A673 (cell line): Measurements from ENCODE around the gene TRNAU1AP. TPM values are rescaled to one million over a fixed set of nuclear protein-coding genes. Genes with fewer than 3 reads are reported as not detected.

Source experiments
- BruUV-seq: library from RNA; stranded (reverse); fragments of 400-500 nt; replicated peaks from 2 replicates; lab custom pipeline; 2021; lab: Mats Ljungman, UMichigan
- CTCF ChIA-PET: fragments of 300-600 bp; sonication (Branson Sonifier 250); formaldehyde crosslinking; loops from one replicate; lab custom pipeline; 2022; ENCODE audit warnings: antibody characterized with exemption; lab: Charles Lee
- POLR2A ChIA-PET: fragments of 300-600 bp; sonication (Branson Sonifier 250); formaldehyde crosslinking; loops from one replicate; lab custom pipeline; 2022; ENCODE audit warnings: antibody characterized with exemption; ENCODE audit not compliant: low non-redundant PET; lab: Charles Lee
- DNase-seq: peaks from one replicate; pipeline ENCODE4 v3.0.0-alpha.2; 2015; ENCODE audit warnings: low spot score
- H3K27ac ChIP-seq: fragments of 200-600 bp; sonication (generic); 2 replicates; pipeline ENCODE4 v1.5.1; 2016; ENCODE audit warnings: mixed run types, low read depth, mild to moderate bottlenecking, mixed read lengths, antibody characterized with exemption, low read length; ENCODE audit not compliant: poor library complexity, severe bottlenecking
- H3K27me3 ChIP-seq: fragments of 200-600 bp; sonication (generic); replicated peaks from 2 replicates; pipeline ENCODE4 v1.6.1; 2017; ENCODE audit warnings: mixed run types, low read depth, mild to moderate bottlenecking, mixed read lengths, antibody characterized with exemption, low read length; ENCODE audit not compliant: insufficient read depth, poor library complexity
- H3K36me3 ChIP-seq: fragments of 200-600 bp; sonication (generic); 2 replicates; pipeline ENCODE4 v1.6.1; 2016; ENCODE audit warnings: mixed run types, mild to moderate bottlenecking, mixed read lengths, antibody characterized with exemption, low read length; ENCODE audit not compliant: insufficient read depth, poor library complexity, severe bottlenecking
- H3K4me1 ChIP-seq: fragments of 200-600 bp; sonication (generic); 2 replicates; pipeline ENCODE4 v1.6.1; 2017; ENCODE audit warnings: mixed run types, mild to moderate bottlenecking, mixed read lengths, antibody characterized with exemption, low read length; ENCODE audit not compliant: insufficient read depth, poor library complexity, severe bottlenecking
- H3K4me3 ChIP-seq: fragments of 200-600 bp; sonication (generic); 2 replicates; pipeline ENCODE4 v1.5.1; 2016; ENCODE audit warnings: low read depth, mixed run types, mild to moderate bottlenecking, mixed read lengths, low read length; ENCODE audit not compliant: poor library complexity, severe bottlenecking
- H3K9me3 ChIP-seq: fragments of 200-600 bp; sonication (generic); 2 replicates; pipeline ENCODE4 v1.6.1; 2016; ENCODE audit warnings: mixed run types, low read depth, mild to moderate bottlenecking, mixed read lengths, antibody characterized with exemption, low read length; ENCODE audit not compliant: poor library complexity, severe bottlenecking
- EZH2 ChIP-seq: fragments of 200-600 bp; sonication (generic); IDR thresholded peaks from 2 replicates; pipeline ENCODE4 v1.6.1; 2017; ENCODE audit warnings: borderline replicate concordance, low read depth, mild to moderate bottlenecking, mixed read lengths, antibody characterized with exemption, low read length; ENCODE audit not compliant: poor library complexity, severe bottlenecking
- intact Hi-C: fragments of 100-400 bp; cut with micrococcal nuclease; formaldehyde crosslinking; loops from one replicate; pipeline ENCODE4 v1.10.0; 2022; ENCODE audit not compliant: unreplicated experiment
- total RNA-seq: library from RNA; stranded (reverse); gene quantifications from 2 replicates; pipeline ENCODE4 v1.2.3, GENCODE V29; 2021
- TF ChIP-seq, protein P1 (sequence below): fragments of 300-800, 200-600 bp; sonication (generic); conservative IDR thresholded peaks from 2 replicates; pipeline ENCODE4 v1.5.1; 2017; ENCODE audit warnings: low read depth, mild to moderate bottlenecking, antibody characterized with exemption, low read length, moderate library complexity, mixed read lengths

TRNAU1AP gene
- total RNA-seq, 1 experiment from 2014 or later: 33.8 TPM

DNA sequence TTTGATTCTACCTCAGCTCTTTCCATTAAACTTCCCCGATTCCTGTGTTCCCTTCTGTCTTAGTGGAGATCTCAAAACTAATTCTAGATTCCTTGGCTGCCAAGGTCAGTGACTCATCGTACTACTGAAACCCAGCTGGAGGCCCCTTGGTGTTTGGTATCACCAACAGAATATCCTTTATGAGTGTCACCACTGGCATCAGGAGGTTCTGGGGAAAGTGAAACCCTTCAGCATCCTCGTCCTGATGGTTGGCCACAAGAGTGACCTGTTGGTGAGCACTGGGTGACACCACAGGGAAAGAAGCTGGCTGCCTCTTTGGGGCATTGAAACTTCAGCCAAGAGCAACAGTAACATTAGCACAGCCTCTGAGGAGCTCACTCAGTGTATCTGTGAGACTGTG lies 48.8 kb downstream of the TRNAU1AP start:
- ChIA-PET CTCF (no interaction called here), POLR2A (no interaction called here)
- Histone ChIP-seq H3K9me3 (no peaks in the 10 kb centered on the region), H3K4me1 (peaks cover 6% of the 10 kb centered on the region), H3K27ac (no peak overlapping the region), H3K36me3 (no peaks in the 10 kb centered on the region), H3K27me3 (no peaks in the 10 kb centered on the region), H3K4me3 (no peak overlapping the region)
- intact Hi-C loops: loop anchor here (2.0 to 5.0 kb wide), 3 partner anchors 189 to 353 kb away; no protein-coding TSS in a partner anchor
- BruUV-seq: no TSS peak
- TF ChIP-seq, protein P1, sequence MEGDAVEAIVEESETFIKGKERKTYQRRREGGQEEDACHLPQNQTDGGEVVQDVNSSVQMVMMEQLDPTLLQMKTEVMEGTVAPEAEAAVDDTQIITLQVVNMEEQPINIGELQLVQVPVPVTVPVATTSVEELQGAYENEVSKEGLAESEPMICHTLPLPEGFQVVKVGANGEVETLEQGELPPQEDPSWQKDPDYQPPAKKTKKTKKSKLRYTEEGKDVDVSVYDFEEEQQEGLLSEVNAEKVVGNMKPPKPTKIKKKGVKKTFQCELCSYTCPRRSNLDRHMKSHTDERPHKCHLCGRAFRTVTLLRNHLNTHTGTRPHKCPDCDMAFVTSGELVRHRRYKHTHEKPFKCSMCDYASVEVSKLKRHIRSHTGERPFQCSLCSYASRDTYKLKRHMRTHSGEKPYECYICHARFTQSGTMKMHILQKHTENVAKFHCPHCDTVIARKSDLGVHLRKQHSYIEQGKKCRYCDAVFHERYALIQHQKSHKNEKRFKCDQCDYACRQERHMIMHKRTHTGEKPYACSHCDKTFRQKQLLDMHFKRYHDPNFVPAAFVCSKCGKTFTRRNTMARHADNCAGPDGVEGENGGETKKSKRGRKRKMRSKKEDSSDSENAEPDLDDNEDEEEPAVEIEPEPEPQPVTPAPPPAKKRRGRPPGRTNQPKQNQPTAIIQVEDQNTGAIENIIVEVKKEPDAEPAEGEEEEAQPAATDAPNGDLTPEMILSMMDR: no peak
- DNase-seq: peak; percentile 71

DNA sequence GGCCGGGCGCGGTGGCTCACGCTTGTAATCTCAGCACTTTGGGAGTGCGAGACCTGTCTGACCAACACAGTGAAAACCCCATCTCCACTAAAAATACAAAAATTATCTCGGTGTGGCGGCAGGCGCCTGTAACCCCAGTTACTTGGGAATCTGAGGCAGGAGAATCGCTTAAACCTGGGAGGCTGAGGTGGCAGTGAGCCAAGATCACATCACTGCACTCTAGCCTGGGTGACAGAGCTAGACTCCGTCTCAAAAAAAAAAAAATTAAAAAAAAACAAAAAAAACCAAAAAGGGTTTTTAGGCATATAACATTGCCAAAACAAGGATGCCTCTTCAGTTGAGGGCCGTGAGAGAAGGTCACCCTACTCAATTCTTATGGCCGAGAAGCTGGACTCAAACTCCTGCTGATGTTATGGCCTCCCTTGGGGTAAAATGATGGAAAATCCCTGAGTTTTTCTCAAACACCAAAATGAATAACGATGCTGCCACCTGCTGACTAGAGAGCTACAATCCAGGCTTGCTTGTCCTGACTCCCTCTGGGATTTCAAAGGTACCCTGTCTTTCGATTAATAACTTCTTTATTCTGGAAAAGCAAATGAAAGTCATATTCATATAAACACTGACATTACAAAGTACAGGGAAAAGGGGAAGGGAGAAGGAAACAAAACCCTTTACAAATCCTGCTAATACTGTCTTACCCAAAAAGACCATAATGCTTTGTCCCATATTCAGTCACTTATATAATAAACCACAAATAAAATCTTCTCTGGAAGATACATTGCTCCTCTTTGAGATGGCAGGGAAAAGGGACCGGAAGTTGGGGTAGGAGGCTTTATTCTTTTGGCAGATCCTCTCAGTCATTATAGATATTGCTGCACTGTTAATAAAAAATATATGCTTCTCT lies 49.9 kb downstream of the TRNAU1AP start:
- ChIA-PET CTCF (interaction anchor here (0.6 to 2.1 kb wide), 13 partner anchors 13 to 385 kb away, joined by 3 to 22 read pairs (median 4); no protein-coding TSS in a partner anchor), POLR2A (interaction anchor here (0.6 kb wide), 1 partner anchor 12 kb away, joined by 21 read pairs; no protein-coding TSS in a partner anchor)
- intact Hi-C loops: loop anchor here (1.0 to 5.0 kb wide), 4 partner anchors 85 to 354 kb away; no protein-coding TSS in a partner anchor
- TF ChIP-seq, protein P1: peak; percentile 87
- no peak for TF ChIP-seq EZH2
- BruUV-seq: no TSS peak
- Histone ChIP-seq H3K4me3 (no peak overlapping the region), H3K9me3 (no peaks in the 10 kb centered on the region), H3K4me1 (peaks cover 6% of the 10 kb centered on the region), H3K27me3 (no peaks in the 10 kb centered on the region), H3K27ac (no peak overlapping the region), H3K36me3 (no peaks in the 10 kb centered on the region)
- peak; percentile 89 for DNase-seq

DNA sequence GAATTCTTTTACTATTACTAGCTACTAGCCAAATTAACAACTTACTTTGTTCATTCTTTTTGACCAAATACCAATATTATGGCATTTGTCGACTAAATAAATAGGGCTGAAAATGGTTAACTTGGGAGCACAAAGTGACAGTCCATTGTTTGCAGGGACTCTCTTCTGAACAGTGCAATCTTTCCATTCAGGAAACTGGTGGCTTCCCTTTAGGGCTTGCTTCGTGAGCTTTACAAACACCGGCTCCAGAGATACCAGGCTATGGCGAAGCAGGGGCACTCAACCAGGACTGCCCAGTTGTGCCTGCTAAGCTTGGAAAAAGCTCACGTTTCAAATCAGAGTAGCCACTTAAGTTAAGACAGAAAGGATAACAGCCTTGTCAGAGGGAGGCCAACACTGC lies 51.5 kb downstream of the TRNAU1AP start:
- POLR2A ChIA-PET: interaction anchor here (0.7 kb wide), 1 partner anchor 193 kb away, joined by 4 read pairs; no protein-coding TSS in a partner anchor

More for the DNA sequence above, 51.5 kb downstream of the TRNAU1AP start:
- TF ChIP-seq, protein P1: no peak
- TF ChIP-seq EZH2: no peak
- DNase-seq: no peak
- BruUV-seq: no TSS peak
- Histone ChIP-seq H3K36me3 (no peaks in the 10 kb centered on the region), H3K9me3 (no peaks in the 10 kb centered on the region), H3K4me1 (peaks cover 6% of the 10 kb centered on the region), H3K27me3 (no peaks in the 10 kb centered on the region), H3K4me3 (no peak overlapping the region), H3K27ac (no peak overlapping the region)
- CTCF ChIA-PET: interaction anchor here (0.6 to 0.7 kb wide), 2 partner anchors 42 to 224 kb away, joined by 3 read pairs; no protein-coding TSS in a partner anchor
- intact Hi-C loops: loop anchor here (5.0 kb wide), 1 partner anchor 192 kb away; no protein-coding TSS in a partner anchor
